AG04449 (cell line): Measurements from ENCODE around the gene MAG.

ENCODE experiments used
- CTCF ChIA-PET: fragments of 350-600 bp; formaldehyde crosslinking; extraction: SDS; loops from one replicate; lab custom pipeline; 2021; ENCODE audit warnings: antibody characterized with exemption; lab: Yijun Ruan, JAX
- POLR2A ChIA-PET: fragments of 400-600, 350-600 bp; formaldehyde crosslinking; extraction: SDS; loops from one replicate; lab custom pipeline; 2020; ENCODE audit warnings: antibody characterized with exemption, inconsistent platforms; lab: Yijun Ruan, JAX
- DNase-seq: peaks from one replicate; pipeline ENCODE4 v3.0.0-alpha.2; 2010; ENCODE audit warnings: low read depth, low spot score
- H3K4me3 ChIP-seq: 2 replicates; pipeline ENCODE4 v1.5.1; 2011; ENCODE audit warnings: low read depth, mild to moderate bottlenecking, control low read depth, low read length
- TF ChIP-seq, protein P1 (sequence below): IDR thresholded peaks from one replicate; pipeline ENCODE4 v1.5.1; 2011; ENCODE audit warnings: mild to moderate bottlenecking, moderate library complexity, low read length, control low read depth, inconsistent platforms; ENCODE audit not compliant: insufficient read depth; ENCODE audit errors: missing control alignments

Gene MAG

GRCh38 chr19:35351411-35352176, 59.6 kb downstream of the MAG start:
- TF ChIP-seq, protein P1, sequence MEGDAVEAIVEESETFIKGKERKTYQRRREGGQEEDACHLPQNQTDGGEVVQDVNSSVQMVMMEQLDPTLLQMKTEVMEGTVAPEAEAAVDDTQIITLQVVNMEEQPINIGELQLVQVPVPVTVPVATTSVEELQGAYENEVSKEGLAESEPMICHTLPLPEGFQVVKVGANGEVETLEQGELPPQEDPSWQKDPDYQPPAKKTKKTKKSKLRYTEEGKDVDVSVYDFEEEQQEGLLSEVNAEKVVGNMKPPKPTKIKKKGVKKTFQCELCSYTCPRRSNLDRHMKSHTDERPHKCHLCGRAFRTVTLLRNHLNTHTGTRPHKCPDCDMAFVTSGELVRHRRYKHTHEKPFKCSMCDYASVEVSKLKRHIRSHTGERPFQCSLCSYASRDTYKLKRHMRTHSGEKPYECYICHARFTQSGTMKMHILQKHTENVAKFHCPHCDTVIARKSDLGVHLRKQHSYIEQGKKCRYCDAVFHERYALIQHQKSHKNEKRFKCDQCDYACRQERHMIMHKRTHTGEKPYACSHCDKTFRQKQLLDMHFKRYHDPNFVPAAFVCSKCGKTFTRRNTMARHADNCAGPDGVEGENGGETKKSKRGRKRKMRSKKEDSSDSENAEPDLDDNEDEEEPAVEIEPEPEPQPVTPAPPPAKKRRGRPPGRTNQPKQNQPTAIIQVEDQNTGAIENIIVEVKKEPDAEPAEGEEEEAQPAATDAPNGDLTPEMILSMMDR = no peak
- H3K4me3 ChIP-seq = no peak overlapping the region
- ChIA-PET POLR2A (no interaction called here), CTCF (interaction anchor here (1.3 to 6.3 kb wide), 4 partner anchors 10 to 143 kb away, joined by 4 to 93 read pairs (median 12); no protein-coding TSS in a partner anchor)
- DNase-seq = no peak

DNA sequence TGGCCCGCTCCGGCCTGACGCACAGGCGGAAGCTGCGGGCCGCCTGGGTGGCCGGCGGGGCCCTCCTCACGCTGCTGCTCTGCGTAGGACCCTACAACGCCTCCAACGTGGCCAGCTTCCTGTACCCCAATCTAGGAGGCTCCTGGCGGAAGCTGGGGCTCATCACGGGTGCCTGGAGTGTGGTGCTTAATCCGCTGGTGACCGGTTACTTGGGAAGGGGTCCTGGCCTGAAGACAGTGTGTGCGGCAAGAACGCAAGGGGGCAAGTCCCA, 60.2 kb downstream of the MAG start:
- no peak overlapping the region for H3K4me3 ChIP-seq
- ChIA-PET CTCF (interaction anchor here (1.0 to 6.3 kb wide), 14 partner anchors 10 to 364 kb away, joined by 3 to 93 read pairs (median 4); no protein-coding TSS in a partner anchor), POLR2A (no interaction called here)
- TF ChIP-seq, protein P1 = no peak
- no peak for DNase-seq

GRCh38 chr19:35352448-35353304, 60.7 kb downstream of the MAG start:
- DNase-seq = peak; percentile 9
- TF ChIP-seq, protein P1 = peak; percentile 81
- H3K4me3 ChIP-seq = no peak overlapping the region
- ChIA-PET CTCF (interaction anchor here (0.6 to 6.3 kb wide), 29 partner anchors 8 to 363 kb away, joined by 3 to 93 read pairs (median 4); partner anchors contain the start of gene FFAR2), POLR2A (no interaction called here)

DNA sequence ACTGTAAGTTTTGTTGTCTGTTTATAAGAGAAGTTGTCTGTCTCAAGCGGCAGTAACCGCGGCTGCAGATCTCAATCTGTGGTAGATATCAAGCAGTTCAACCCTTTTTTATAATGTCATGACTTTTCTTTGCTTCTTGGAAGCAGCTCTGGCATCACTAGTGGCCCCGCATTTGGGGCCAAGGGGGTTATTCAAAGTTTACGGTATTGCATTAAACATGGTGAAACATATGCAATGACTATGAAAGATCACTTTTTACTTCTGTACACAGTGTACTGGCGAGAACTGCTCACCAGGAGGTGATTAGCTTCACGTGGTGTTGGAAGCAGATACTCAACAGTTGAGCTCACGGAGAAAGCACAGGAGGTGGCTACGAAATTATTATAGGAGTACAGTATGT, 61.7 kb downstream of the MAG start:
- ChIA-PET CTCF (interaction anchor here (0.7 to 6.3 kb wide), 23 partner anchors 9 to 347 kb away, joined by 3 to 93 read pairs (median 4); partner anchors contain the start of gene FFAR2), POLR2A (no interaction called here)
- TF ChIP-seq, protein P1 = no peak
- DNase-seq = no peak
- no peak overlapping the region for H3K4me3 ChIP-seq

DNA sequence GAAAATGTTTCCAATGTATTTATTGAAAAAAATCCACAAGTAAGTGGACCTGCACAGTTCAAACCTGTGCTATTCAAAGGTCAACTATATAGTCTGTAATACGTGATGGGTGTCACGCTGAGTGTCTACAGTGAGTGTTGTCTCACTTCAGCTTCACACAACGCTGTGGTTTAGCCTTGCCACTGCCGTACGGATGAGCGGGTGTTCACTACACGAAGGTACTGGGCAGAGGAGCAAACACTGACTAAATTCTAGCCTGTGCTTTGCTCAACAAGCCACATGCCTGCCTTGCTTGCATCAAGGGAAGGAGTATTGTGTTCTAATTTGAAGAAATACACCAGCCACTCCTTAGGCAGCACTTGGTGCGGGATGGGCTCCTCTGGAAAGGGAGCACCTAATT, 62.9 kb downstream of the MAG start:
- no peak for DNase-seq
- ChIA-PET POLR2A (no interaction called here), CTCF (interaction anchor here (0.6 to 6.3 kb wide), 4 partner anchors 9 to 140 kb away, joined by 3 to 93 read pairs (median 6); no protein-coding TSS in a partner anchor)
- H3K4me3 ChIP-seq = no peak overlapping the region
- TF ChIP-seq, protein P1 = no peak
